RPMI8226 (cell line): ENCODE data around the gene MYOF.
"Not testable (repeated sequence)": the region's sequence is repeated elsewhere in the genome, so short reads cannot be mapped to it uniquely, and the experiment has no call there.

Experiments used
- DNase-seq: peaks from one replicate; pipeline ENCODE4 v3.0.0-alpha.2; 2015

MYOF gene

DNA sequence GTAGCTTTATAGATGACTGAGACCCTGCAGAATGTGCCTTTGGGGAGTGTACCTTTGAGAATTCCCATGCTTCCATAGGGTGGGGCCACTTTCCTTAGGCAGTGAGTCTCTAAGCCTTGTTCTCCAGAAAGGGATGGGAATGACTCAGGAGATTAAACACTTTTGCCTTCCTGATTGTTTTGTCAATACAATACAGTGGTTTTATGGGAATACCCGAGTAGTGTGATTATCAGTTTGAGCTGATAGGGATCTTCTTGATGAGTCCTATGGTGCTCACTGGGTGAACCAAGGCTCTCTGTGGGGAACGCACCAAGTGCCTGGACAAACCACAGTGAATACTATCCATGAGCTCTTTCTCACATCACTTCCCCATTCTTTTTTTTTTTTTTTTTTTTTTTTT is 6.3 kb downstream of the MYOF start:
- no peak for DNase-seq

DNA sequence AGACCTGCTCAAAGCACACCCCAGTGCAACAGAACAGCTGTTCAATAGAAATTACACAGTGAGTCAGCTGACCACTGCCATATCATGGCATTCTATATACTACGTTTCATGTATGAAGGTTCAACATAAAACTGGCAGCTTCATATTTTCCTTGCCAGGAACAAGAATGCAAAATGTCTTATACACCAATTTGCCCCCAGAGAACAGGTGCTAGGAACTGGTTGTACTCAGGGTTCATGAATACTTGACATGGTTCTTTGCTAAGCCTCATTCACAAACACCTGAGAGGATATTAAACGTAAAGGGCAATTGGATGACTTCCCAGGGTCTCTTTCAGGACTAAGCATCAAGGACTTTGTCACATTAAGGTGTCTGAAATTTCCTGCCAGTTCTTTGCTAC is 6.9 kb downstream of the MYOF start:
- DNase-seq = no peak

DNA sequence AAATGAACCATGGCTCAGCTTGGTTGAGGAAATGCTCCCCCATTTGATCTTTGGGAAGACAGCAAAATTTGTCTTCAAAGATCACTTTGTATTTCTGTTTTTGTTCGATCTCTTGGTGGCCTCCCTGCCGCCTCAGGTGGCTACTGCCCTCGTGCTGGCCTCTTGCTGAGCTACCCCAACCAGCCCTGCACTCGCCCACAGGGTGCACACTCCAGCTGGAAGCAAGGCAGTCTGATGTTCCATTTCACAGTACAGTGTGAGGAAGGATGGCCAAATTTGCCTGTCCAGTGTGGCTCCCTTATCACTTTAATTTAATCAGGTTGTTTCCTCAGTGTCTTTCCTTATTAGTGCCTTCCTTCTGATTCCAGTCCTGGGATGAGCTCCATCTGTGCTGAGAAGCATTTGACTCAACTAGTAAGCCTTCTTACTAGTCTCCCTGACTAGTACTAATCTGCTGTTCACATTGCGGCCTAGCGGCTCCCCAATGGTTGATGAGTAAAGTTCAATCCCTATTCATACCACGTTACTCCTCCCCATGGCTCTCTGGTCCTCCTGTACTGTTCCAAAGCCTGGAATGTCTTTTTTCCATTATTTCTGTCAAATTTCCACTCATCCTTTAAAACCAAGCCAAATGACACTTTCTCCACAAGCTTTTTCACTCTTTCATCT is 8.2 kb downstream of the MYOF start:
- DNase-seq = no peak

DNA sequence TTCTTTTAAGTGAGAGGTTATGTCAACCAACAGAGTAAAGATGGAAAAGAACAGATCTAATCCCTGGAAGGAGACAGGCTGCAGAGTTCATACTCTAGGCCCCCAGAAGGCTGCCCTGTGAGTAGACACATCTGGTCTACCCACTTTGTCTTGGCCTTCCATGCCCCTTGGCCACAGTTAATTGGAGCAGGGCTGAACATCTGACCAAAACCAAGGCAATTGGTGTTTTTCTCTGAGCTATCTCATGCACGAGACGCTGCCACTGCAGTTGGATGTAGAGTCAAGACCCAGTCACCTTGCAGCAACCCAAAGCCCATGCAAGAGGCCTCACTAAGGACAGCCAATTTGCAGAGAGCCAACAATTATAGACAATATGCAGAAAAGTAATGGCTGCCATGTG is 9.0 kb downstream of the MYOF start:
- no peak for DNase-seq

DNA sequence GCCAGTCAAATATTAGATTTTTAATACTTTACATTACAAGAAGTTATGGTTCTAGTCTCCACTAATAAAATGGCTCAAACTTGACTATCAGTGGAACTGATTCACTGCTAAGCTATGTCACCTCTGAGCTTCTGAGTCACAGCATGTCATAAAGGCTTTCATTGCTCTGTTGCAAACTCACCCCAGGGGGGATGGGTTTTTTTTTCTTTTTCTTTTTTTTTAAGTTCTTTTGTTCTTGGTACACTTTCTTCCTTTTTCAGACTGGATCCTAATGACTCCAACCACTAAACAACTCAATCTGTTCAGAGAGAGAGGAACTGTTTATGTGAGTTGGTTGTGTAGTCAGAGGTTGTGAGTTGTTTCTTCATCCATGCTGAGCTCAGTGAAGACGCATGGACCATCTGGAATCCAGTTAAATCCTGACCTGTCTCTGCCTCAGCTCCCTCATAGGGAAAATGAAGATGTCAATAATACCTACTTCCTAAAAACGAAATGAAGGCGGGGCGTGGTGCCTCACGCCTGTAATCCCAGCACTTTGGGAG is 11.0 kb downstream of the MYOF start:
- no peak for DNase-seq

DNA sequence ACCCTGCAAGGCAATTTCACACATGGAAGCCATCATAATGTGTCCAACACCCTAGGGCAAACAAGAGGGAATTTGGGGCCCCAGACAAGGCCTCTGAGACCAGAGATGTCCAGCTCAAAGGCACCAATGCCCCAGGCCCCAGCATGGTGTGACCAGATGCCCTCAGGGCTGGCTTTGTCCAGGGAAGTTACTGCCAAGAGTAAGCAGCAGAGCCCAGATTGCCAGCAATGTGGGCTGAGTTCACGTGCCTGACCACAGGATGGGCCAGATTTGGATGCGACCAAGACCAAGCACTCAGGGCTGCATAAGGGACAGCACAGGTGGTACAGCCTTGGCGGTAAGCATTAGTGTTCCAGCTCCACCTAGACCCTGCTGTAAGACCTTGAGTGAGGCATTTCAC is 12.7 kb downstream of the MYOF start:
- DNase-seq = no peak

DNA sequence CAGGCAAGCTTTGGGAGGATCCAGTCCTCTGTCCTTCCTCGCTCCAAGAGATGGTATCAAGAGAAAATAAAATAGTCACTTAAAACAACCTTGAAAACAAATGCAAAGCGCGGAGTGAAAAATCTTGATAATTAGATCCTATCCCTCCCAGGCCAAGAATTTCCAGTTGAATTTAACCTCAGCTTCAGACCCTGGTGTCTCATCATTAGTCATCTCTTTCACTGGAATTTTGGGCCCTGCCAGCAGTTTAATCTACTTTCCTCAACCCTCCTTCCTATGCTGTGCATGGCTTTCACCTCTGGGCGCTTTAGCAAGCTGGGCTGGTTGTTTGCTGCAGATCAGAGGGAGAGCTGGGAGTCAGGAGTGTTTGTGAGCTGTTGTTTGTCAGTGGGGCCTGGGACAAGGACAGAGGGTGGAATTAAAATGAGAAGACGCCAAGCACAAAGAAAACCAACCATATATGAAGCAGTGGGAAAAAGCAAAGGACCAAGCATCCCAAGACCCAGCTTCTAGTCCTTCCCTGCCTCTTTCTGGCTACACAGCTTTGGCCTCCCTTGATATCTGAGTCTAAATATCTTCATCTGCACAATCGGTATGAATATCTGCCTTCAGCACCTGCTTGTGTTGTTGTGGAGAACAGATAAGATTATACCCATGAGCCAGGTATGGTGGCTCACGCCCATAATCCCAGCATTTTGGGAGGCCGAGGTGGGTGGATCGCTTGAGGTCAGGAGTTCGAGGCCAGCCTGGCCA is 13.5 kb downstream of the MYOF start:
- DNase-seq = no peak

DNA sequence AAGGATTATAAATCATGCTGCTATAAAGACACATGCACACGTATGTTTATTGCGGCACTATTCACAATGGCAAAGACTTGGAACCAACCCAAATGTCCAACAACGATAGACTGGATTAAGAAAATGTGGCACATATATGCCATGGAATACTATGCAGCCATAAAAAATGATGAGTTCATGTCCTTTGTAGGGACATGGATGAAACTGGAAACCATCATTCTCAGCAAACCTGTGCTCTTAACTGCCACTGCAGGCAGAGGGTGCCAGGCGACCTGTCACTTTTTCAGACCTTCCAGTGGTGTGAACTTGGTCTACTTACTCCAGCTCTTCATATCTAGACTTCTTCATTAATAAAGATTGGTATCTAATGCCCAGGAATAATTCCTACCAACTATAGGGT is 14.5 kb downstream of the MYOF start:
- not testable (repeated sequence) for DNase-seq

DNA sequence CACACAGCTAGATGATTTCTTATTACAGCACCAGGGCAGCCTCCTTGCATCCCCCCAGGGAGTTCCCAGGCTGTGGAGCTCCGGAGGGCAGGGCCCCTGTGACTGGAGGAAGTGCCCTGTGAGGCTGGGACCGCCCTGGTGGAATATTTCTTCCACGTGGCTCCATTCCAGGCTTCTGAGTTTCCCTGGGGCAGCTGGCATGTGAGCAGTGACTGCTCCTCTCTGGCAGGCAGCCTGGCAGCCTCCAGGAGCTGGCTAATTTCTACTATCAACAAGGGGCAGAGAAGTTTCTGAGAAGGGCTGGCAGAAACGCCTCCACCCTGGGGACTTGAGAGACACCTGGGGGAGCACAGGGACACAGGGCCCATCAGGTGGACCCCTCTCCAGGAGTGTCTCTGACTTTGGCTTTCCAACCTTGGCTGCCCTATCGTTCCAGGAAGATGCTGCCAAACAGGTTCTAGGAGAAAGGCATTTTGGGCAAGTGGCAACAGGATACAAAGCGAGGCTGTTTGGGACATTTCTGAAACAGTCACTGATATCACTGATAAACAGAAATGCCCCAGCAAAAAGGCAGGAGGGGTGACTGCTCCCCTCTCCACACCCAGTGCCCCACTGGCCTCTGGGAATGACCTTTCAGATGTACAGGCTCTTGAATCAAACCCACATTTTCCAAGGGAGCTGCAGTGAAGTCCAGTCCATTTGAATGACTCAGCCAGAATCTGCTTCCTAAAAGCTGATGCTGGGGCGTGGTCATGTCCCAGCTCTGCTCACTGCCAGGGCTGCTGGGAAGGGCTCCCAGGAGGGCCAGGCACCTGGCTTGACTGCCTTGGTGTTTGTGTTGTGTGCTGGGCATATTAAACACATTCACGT is 16.1 kb downstream of the MYOF start:
- DNase-seq = peak; percentile 9

DNA sequence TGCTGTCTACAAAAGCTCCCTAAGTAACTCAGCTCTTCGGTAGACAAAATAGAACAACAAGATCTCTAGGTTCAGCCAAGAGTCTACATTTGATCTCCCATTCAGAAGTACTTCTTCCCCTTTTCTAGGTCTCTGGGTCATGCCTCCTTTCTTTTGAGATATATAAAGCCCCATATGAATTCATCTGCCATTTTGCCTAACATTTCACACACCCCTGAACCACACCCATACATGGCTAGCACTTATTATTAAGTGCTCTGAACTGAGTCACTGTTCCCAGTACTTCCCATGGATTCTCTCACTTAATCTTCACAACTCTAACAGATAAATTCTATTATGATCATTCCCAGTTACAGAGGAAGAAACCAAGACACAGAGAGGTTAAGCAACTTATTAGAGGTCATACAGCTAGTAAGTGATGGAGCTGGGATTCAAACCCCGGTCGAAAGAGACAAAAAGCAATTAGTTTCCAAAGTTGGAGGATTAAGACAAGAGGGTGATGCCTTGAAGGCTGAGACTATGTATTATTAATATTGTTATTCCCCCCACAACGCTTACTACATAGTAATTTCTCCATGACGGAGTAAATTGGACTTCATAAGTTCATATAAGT is 17.3 kb downstream of the MYOF start:
- DNase-seq = no peak

DNA sequence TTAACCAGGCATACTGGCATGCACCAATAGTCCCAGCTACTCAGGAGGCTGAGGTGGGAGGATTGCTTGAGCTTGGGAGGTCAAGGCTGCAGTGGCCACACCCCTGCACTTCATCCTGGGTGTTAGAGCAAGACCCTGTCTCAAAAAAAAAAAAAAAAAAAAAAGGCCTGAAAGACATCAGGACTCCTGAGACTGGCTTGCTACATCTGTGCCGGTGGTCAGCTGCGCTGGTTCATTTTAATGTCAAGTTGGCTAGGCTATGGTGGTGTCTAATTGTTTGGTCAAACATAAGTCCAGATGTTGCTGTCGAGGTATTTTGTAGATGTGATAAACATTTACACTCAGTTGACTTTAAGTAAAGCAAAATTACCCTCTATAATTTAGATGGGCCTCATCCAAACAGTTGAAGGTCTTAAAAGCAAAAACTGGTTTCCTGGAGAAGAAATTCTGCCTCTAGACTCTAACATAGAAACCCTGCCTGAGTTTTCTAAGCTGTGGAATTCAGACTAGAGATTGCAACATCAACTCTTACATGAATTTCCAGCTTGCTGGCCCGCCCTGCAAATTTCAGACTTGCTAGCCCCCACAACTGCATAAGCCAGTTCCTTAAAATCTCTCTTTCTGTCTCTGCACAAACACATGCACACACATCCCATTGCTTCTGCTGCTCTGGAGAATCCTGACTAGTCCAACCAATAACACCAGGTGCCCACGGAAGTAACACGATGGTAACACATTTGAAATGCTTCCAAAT is 18.2 kb downstream of the MYOF start:
- no peak for DNase-seq

DNA sequence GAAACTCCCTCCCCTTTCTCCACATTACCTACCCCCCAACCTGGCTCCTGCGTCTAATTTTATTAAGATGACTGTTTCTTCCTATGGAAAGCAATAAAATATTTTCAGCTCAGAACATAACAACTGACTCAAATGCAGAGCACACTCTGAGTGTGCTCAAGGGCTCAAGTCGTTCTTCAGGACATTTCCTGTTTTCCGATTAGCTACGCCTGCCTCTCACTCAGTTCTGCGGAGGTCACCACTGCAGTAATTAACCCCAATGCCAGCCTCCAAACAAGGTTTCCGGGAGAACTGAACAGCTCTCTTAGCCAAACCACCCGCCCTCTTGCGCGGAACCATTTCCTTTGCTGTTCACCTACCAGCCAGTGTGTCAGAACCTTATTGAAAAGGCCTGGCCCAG is 19.3 kb downstream of the MYOF start:
- no peak for DNase-seq

DNA sequence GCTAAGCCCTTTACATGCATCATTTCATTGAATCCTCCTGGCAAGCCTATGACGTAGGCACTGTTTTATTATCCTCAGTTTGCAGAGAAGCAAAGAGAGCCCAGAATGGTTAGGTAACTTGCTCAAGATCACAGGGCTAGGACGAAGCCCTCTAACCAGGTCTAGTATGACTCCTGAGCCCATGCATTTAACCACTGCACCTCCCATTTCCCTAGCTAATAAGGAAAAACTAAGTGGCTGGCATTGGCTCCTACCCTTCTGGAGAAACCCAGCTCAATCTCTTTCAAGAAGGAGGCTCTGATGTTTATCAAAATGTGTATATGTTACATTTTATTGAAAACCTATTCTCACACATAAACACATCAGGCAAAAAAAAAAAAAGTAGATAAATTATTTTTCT is 19.8 kb downstream of the MYOF start:
- no peak for DNase-seq

DNA sequence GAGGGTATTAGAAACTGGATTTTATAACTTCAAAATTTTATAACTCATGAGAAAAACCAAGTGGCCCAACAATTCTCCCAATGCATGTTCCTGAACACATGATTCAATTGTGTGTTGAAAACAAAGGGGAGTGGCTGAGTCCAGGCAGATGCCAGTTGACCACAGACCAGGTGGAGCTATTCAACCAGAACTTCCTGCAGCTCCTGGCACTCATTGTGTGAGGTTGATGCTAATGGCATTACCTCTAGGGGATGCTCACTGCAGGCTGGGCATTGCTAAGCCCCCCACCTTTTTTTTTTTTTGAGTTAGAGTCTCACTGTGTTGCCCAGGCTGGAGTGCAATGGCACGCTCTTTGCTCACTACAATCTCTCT is 20.3 kb downstream of the MYOF start:
- peak; percentile 15 for DNase-seq

DNA sequence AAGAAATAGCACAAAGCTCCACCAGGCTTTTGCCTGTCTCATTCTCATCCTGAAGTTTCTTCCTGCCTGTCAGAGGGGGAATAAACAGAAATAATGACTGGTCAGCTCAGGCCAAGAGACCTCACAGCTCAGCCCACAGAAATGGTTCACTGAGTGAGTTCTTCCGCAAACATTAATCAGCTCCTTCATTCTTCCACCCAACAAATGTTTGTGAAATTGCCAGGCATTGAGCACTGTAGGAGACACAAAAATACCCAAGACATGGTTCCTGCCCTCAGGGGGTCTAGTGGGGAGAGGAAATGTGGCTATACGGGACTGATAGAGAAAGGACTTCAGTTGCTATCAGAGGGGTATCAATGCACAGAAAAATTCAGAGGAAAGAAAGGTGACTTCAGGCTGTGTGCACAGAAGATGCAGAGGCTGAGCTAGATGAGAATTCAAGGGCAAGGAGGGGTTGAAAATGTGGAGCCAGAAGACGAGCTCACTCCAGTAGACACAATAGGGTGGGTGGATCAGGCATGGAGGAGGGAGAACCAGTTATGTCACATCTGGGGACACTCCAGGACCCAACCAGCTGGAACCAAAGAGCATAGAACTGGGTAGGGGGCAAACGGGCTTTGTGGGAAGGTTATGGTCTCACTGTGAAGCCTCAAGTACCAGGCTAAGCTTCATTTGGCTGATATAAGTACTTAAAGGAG is 20.9 kb downstream of the MYOF start:
- DNase-seq = no peak

DNA sequence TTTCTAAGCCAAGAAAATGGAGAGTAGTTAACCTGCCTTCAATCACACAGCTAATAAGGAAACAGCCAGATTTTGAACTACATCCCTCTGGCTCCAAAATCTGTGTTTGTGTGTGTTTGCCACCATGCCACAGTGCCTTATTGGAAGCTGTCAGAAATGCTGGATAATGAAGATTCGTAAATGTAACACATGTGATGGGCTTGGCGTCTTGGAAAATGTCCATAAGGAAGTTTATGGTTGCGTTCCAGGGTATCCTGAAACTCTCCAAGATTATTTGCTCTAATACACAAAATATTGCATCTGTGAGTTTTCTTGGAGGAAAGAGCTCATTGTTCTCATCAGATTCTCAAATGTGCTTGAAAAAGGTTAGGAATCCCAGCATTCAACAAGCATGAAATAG is 22.7 kb downstream of the MYOF start:
- no peak for DNase-seq

DNA sequence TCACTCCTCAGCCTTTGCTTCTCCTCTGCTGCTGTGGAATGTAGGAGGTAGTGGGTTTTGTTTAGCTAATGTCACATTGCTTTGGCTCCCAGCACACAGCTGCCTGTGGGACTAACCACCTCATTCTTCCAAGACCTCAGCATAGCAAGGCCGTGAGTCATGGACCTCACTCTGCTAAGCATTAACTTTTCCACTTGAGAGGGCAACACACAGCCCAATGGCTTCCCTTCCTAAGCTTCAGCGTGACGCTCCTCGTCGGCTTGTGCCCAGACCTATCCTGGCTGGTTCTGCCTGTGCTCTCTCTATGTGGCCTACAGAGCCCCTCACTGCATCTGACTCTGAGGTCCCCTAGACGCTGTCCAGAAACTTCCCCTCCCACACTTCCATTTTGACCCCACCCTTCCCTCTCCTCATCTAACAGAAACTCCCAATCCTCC is 23.3 kb downstream of the MYOF start:
- DNase-seq = no peak

DNA sequence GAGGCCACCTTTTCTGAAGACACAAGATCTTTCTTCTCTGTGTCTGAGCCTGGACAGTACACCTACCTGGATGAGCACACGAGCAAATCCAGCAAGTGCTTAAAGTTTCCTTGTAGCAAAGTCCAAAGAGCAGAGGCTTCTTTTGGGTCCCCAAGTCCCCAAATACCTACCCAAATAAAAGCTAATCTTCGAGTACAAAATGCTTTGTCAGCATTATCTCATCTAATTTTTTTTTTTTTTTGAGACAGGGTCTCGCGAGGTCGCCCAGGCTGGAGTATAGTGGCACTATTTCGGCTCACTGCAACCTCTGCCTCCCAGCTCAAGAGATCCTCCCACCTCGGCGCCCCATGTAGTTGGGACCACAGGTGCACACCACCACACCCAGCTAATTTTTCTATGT is 24.6 kb downstream of the MYOF start:
- no peak for DNase-seq

DNA sequence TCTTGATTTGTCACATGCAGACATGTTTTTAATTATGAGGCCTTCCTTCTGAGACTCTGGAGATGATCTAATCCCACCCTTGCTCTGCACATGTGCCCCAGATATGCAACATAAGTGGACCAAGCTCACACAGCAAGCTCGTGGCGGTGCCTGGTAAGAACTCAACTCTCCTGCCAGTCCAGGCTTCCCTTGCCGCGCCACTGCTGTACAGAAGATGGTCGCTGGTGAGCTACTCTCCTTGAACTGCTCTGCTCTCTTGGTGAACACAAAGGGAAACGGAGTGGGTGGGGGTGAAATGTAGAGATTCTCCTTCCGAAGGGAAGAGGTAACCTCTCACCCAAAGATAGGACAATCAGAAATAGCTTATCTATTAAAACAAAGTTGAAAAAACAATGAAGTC is 25.7 kb downstream of the MYOF start:
- DNase-seq = no peak

DNA sequence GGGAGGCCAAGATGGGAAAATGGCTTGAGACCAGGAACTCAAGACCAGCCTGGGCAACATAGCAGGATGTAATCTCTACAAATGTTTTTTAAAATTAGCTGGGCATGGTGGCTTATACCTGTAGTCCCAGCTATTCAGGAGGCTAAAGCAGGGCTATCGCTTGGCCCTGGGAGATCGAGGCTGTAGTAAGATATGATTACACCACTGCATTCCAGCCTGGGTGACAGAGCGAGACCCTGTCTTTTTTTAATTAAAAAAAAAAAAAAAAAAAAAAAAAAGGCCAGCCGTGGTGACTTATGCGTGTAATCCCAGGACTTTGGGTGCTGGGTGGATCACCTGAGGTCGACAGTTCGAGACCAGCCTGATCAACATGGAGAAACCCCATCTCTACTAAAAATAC is 27.4 kb downstream of the MYOF start:
- no peak for DNase-seq

DNA sequence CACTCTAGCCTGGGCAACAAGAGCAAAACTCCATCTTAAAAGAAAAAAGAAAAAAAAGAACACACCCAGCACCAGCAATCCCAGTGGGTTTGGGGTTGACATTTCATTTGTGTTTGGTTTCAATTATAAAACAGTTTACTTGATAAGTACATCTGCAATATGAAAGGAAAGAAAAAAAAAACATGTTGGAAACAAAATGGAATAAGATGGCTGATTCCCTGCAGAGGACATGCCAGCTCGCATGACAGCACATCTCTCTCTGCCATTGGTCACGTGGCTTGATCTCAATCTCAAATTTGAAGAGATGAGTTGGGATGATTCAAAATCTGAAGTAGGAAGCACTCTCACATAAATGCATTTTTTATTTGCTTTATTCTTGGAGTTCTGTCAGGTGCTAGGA is 28.0 kb downstream of the MYOF start:
- no peak for DNase-seq

DNA sequence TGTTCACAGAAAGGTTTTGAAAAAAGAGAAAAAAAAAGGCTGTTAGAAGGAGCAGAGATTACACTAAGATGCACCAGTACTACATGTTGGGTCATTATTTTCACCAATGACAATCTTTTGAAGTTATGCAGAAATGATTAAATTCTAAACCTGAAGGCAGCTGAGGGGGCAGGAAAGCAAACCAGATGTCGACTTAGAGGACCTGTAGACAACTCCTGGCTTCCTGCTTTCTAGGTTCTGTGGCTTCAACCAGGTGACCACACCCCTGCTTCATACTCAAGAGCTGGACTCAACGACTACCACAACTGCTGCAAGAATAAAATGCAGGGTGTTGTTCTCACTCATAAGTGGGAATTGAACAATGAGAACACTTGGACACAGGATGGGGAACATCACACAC is 30.0 kb downstream of the MYOF start:
- peak; percentile 8 for DNase-seq
